Mesenchymal stem cell (in vitro differentiated cells and primary cell): ENCODE results near the gene TERC.

ENCODE experiments used
- DNase-seq: peaks from one replicate; pipeline ENCODE4 v3.0.0-alpha.2; 2013
- H2AFZ ChIP-seq: one replicate; pipeline ENCODE4 v1.6.1; 2013; ENCODE audit warnings: low read depth, mild to moderate bottlenecking, control low read depth, inconsistent platforms, low read length, moderate library complexity
- H2AK5ac ChIP-seq: 2 replicates; pipeline ENCODE4 v1.6.1; 2013; ENCODE audit warnings: low read length, moderate library complexity, mild to moderate bottlenecking, inconsistent platforms; ENCODE audit not compliant: severe bottlenecking
- H2BK120ac ChIP-seq: one replicate; pipeline ENCODE4 v1.6.1; 2013; ENCODE audit warnings: low read depth, mild to moderate bottlenecking, inconsistent platforms, low read length, moderate library complexity
- H2BK12ac ChIP-seq, 2 experiments: one replicate each; pipeline ENCODE4 v1.6.1; 2013; ENCODE audit warnings: inconsistent platforms in 2 of 2, low read length in 2 of 2, mild to moderate bottlenecking in 2 of 2, moderate library complexity in 2 of 2, control low read depth in 1 of 2
- H2BK15ac ChIP-seq: one replicate; pipeline ENCODE4 v1.6.1; 2013; ENCODE audit warnings: mild to moderate bottlenecking, low read depth, inconsistent platforms; ENCODE audit not compliant: poor library complexity, severe bottlenecking
- H2BK5ac ChIP-seq: 2 replicates; pipeline ENCODE4 v1.6.1; 2013; ENCODE audit warnings: low read depth, mild to moderate bottlenecking, low read length, control low read depth, inconsistent platforms; ENCODE audit not compliant: poor library complexity, severe bottlenecking
- H3K14ac ChIP-seq, 2 experiments: one replicate each; pipeline ENCODE4 v1.6.1; 2013; ENCODE audit warnings: inconsistent platforms in 2 of 2, low read length in 2 of 2, control low read depth in 1 of 2, mild to moderate bottlenecking in 1 of 2, moderate library complexity in 1 of 2
- H3K18ac ChIP-seq, 2 experiments: one replicate each; pipeline ENCODE4 v1.6.1; 2013; ENCODE audit warnings: inconsistent platforms in 2 of 2, low read length in 2 of 2, control low read depth in 1 of 2, low read depth in 1 of 2, mild to moderate bottlenecking in 1 of 2
- H3K23ac ChIP-seq, 2 experiments: one replicate each; pipeline ENCODE4 v1.6.1; 2013; ENCODE audit warnings: inconsistent platforms in 2 of 2, low read length in 2 of 2, mild to moderate bottlenecking in 2 of 2, moderate library complexity in 2 of 2, control low read depth in 1 of 2
- H3K27ac ChIP-seq: 2 replicates; pipeline ENCODE4 v1.5.1; 2013; ENCODE audit warnings: mild to moderate bottlenecking, moderate library complexity, low read length, control low read depth, inconsistent platforms; ENCODE audit not compliant: poor library complexity, severe bottlenecking
- H3K27me3 ChIP-seq, 2 experiments: 2 replicates each; pipeline versions ENCODE4 v1.6.1 to v1.7.0; 2013; ENCODE audit warnings: low read length in 2 of 2, mild to moderate bottlenecking in 2 of 2, moderate library complexity in 2 of 2, control low read depth in 1 of 2, inconsistent platforms in 1 of 2; ENCODE audit not compliant: control insufficient read depth in 1 of 2, insufficient read depth in 1 of 2
- H3K36me3 ChIP-seq, 2 experiments: 2 replicates each; pipeline versions ENCODE4 v1.6.1 to v1.7.0; 2013; ENCODE audit warnings: low read length in 2 of 2, control low read depth in 1 of 2, inconsistent platforms in 1 of 2, low read depth in 1 of 2, mild to moderate bottlenecking in 1 of 2; ENCODE audit not compliant: insufficient read depth in 2 of 2, control insufficient read depth in 1 of 2
- H3K4ac ChIP-seq, 2 experiments: one replicate each; pipeline ENCODE4 v1.6.1; 2013; ENCODE audit warnings: inconsistent platforms in 2 of 2, low read length in 2 of 2, mild to moderate bottlenecking in 2 of 2, moderate library complexity in 2 of 2, control low read depth in 1 of 2, low read depth in 1 of 2
- H3K4me1 ChIP-seq: 2 replicates; pipeline ENCODE4 v1.6.1; 2013; ENCODE audit warnings: low read depth, low read length, control low read depth; ENCODE audit not compliant: control insufficient read depth, insufficient read depth
- H3K4me2 ChIP-seq: 2 replicates; pipeline ENCODE4 v1.6.1; 2013; ENCODE audit warnings: low read length, mild to moderate bottlenecking, inconsistent platforms; ENCODE audit not compliant: poor library complexity, severe bottlenecking
- H3K4me3 ChIP-seq, 2 experiments: 2 replicates each; pipeline versions ENCODE4 v1.5.1 to v1.7.0; 2013; ENCODE audit warnings: low read length in 2 of 2, mild to moderate bottlenecking in 2 of 2, control low read depth in 1 of 2, low read depth in 1 of 2; ENCODE audit not compliant: insufficient read depth in 1 of 2
- H3K79me1 ChIP-seq: replicated peaks from 2 replicates; pipeline ENCODE4 v1.6.1; 2013; ENCODE audit warnings: mild to moderate bottlenecking, control low read depth, low read length, inconsistent platforms; ENCODE audit not compliant: poor library complexity, severe bottlenecking
- H3K9ac ChIP-seq: 2 replicates; pipeline ENCODE4 v1.7.0; 2013; ENCODE audit warnings: mild to moderate bottlenecking, low read length, moderate library complexity
- H3K9me3 ChIP-seq: 2 replicates; pipeline ENCODE4 v1.7.0; 2013; ENCODE audit warnings: mild to moderate bottlenecking, low read length; ENCODE audit not compliant: control insufficient read depth
- H4K8ac ChIP-seq: one replicate; pipeline ENCODE4 v1.6.1; 2013; ENCODE audit warnings: inconsistent platforms, mild to moderate bottlenecking, low read length, moderate library complexity
- H4K91ac ChIP-seq: one replicate; pipeline ENCODE4 v1.6.1; 2013; ENCODE audit warnings: mild to moderate bottlenecking, low read length, inconsistent platforms
- WGBS: methylation state at CpG from one replicate; pipeline ENCODE4 v1.1.7; 2013; ENCODE audit warnings: mixed read lengths; 5-methylcytosine and 5-hydroxymethylcytosine counted together

Gene TERC

DNA sequence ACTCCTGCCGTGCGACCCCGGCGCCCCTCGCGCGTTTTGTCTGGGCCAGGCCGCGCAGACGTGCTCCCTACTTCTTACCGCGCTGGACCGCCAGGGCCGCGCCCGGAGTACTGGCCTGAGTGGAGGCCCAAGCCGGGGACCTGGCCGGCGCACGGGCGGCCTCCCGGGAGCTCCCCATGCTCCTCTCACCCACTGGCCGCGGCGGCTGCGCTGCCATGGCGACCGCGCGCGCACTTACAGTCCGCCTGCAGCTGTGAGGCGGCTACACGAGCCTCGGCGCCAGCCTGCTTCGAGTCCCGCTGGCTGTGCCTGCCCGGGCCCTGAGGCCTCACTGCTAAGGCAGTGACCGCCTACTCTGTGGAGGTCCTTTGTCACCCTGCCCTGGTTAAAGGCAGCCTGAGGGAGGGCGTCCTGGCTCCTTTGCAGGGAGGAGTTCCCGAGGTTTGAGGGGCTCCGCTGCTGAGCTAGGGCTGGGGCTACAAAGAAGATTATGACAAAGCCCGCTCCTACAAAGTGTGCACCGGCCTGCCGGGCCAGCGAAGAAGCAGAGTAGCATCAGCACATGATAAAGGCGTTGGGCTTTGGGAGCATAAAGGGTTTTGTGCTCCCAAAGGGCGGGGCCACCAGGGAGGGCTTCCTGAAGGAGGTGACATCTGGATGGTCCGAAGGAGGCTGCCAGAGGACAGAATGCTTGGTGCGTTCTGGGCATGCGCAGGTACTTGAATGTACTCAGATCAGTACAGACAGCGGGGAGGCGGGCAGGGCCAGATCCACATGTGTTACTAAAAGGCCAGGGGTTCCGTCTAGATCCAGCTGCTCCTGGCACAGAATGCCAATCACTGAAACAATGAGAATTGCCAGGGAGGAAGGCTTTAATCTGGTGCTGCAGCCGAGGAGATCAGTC is 47.7 kb upstream of the TERC start, which contains the start of the genes LRRC34 and LRRIQ4:
Gene LRRC34, minus strand, starts transcription at position 573 of the 904 bp plus-strand sequence. Its CDS starts 356 bp downstream, at position 217.
Gene LRRIQ4, plus strand, starts transcription at position 539 of the 904 bp plus-strand sequence. CDS start 9,052 bp downstream, outside the sequence.
- H2BK120ac ChIP-seq: no peak within 1 kb of the TSS
- peak within 1 kb of the TSS; percentile 94 for H3K4me2 ChIP-seq
- peak within 1 kb of the TSS; percentile 51 to 77 for H3K4me3 ChIP-seq
- peak within 1 kb of the TSS; percentile 96 for H2BK15ac ChIP-seq
- WGBS: 4% methylated on average over 55 of the region's 56 CpGs
- H3K36me3 ChIP-seq: peaks cover 0 to 3% of the 10 kb centered on the region in 2 experiments
- peak within 1 kb of the TSS; percentile 97 to 100 for H3K18ac ChIP-seq
- H4K91ac ChIP-seq: peak within 1 kb of the TSS; percentile 99
- no peak within 1 kb of the TSS for H2AK5ac ChIP-seq
- H3K9ac ChIP-seq: peak within 1 kb of the TSS; percentile 88
- DNase-seq: peak; percentile 84
- peak within 1 kb of the TSS; percentile 50 to 71 for H2BK12ac ChIP-seq
- peaks cover 7% of the 10 kb centered on the region for H3K9me3 ChIP-seq
- peak within 1 kb of the TSS in 1 of 2 experiments; percentile 99 for H3K14ac ChIP-seq
- H3K79me1 ChIP-seq: no peaks in the 10 kb centered on the region
- H3K4me1 ChIP-seq: peaks cover 11% of the 10 kb centered on the region
- H2AFZ ChIP-seq: peak within 1 kb of the TSS; percentile 98
- H4K8ac ChIP-seq: peak within 1 kb of the TSS; percentile 100
- H3K27me3 ChIP-seq: no peaks in the 10 kb centered on the region
- H2BK5ac ChIP-seq: no peak within 1 kb of the TSS
- H3K23ac ChIP-seq: peak within 1 kb of the TSS in 1 of 2 experiments; percentile 66
- peak within 1 kb of the TSS; percentile 93 to 94 for H3K4ac ChIP-seq
- no peak within 1 kb of the TSS for H3K27ac ChIP-seq

GRCh38 chr3:169811631-169812331 is 46.9 kb upstream of the TERC start:
- peak overlapping the region in 1 of 2 experiments; percentile 66 for H3K23ac ChIP-seq
- H2AFZ ChIP-seq: peak overlapping the region; percentile 85
- peak overlapping the region; percentile 100 for H4K8ac ChIP-seq
- no peak overlapping the region for H3K27ac ChIP-seq
- H2BK15ac ChIP-seq: peak overlapping the region; percentile 96
- H3K27me3 ChIP-seq: no peaks in the 10 kb centered on the region
- peaks cover 11% of the 10 kb centered on the region for H3K4me1 ChIP-seq
- peak overlapping the region; percentile 94 for H3K4me2 ChIP-seq
- H3K4me3 ChIP-seq: peak overlapping the region; percentile 51 to 77
- no peak overlapping the region for H2AK5ac ChIP-seq
- no peaks in the 10 kb centered on the region for H3K79me1 ChIP-seq
- H3K14ac ChIP-seq: peak overlapping the region in 1 of 2 experiments; percentile 44
- peak overlapping the region; percentile 88 for H3K9ac ChIP-seq
- peak overlapping the region; percentile 0 to 93 for H3K4ac ChIP-seq
- H2BK12ac ChIP-seq: peak overlapping the region in 1 of 2 experiments; percentile 51
- H2BK120ac ChIP-seq: no peak overlapping the region
- H3K36me3 ChIP-seq: peaks cover 3 to 4% of the 10 kb centered on the region in 2 experiments
- WGBS: 6% methylated on average over 26 of the region's 29 CpGs
- H3K9me3 ChIP-seq: peaks cover 7% of the 10 kb centered on the region
- peak overlapping the region; percentile 97 to 100 for H3K18ac ChIP-seq
- H2BK5ac ChIP-seq: no peak overlapping the region
- peak; percentile 74 for DNase-seq
- H4K91ac ChIP-seq: peak overlapping the region; percentile 99

- no peak overlapping the region for H2BK120ac ChIP-seq
- H3K4me3 ChIP-seq: no peak overlapping the region
- no peak overlapping the region for H3K14ac ChIP-seq
- H3K4ac ChIP-seq: no peak overlapping the region
- H2AK5ac ChIP-seq: no peak overlapping the region
- H3K9ac ChIP-seq: no peak overlapping the region
- H3K27ac ChIP-seq: no peak overlapping the region
- peaks cover 3 to 4% of the 10 kb centered on the region in 2 experiments for H3K36me3 ChIP-seq
- H4K91ac ChIP-seq: no peak overlapping the region
- H4K8ac ChIP-seq: no peak overlapping the region
- no peak overlapping the region for H3K23ac ChIP-seq
- no peak overlapping the region for H3K4me2 ChIP-seq
- H3K79me1 ChIP-seq: no peaks in the 10 kb centered on the region
- peaks cover 11% of the 10 kb centered on the region for H3K4me1 ChIP-seq
- H2AFZ ChIP-seq: no peak overlapping the region
- no peak for DNase-seq
- no peak overlapping the region for H2BK15ac ChIP-seq
- no peak overlapping the region for H2BK12ac ChIP-seq
- H2BK5ac ChIP-seq: no peak overlapping the region
- H3K9me3 ChIP-seq: no peaks in the 10 kb centered on the region
- no peaks in the 10 kb centered on the region for H3K27me3 ChIP-seq
- WGBS: 87% methylated on average over 2 of the region's 2 CpGs
- H3K18ac ChIP-seq: no peak overlapping the region
Observed at GRCh38 chr3:169809230-169809795, 44.5 kb upstream of the TERC start.
